T-helper 1 cell (primary cell): ENCODE measurements around the gene SH3D21.

Source experiments
- DNase-seq, 5 donors: peaks; one replicate each; pipeline ENCODE4 v3.0.0-alpha.2; 2012 to 2020

The SH3D21 gene

DNA sequence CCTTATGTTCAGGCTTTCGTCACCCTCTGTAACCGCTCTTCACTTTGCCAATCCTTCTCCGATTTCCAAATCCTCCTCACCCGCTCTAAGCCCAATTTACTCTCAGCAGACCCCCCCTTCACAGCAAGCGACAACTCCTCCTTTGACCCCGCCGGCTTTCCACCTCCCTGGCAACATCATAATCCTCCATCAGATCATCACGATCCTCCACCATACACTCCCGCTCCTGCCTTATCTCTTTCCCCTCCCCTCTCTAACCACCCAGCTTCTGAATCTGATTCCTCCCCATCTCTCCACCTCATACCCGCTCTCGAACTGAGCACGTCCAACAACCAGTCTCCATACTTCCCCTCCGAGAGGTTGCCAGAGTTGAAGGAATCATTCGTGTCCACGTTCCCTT lies 24.8 kb downstream of the SH3D21 start:
- DNase-seq = no peak

DNA sequence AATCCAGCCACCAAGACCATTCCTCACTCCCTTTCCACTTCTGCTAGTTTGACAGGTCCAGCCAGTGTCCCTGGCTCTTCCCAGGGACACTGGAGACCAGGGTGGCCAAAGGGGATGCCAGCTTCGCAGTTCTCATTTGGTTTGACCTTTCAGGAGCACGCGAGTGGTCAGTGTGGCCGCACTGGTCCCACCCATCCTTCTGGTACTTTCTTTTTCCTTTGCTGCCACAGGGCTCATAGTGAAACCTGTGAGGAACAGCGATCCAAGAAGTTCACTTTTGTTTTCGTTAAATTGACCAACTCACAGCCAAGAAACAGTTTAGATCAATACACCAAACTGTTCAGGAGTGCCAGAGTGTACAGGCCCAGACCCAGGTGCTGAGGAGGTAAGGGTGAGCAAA lies 31.7 kb downstream of the SH3D21 start:
- DNase-seq = no peak

DNA sequence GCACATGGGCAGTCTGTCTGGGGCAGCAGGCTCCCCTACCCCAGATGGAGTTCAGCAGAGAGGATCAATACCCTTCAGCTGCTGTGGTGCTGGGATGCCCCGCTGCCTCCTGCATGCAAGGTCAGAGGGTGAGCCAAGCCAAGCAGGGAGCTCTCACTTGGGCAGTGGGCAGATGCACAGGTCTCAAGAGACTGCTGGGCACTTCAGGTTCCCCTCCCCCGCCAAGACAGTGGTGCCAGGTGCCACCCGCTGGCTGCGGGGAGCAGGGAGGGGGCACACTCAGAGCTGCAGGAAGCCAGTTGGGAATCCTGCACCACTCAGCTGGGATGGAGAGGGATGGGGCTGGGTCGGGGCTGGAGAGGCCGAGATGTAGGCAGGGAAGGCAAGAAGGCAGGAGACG lies 33.0 kb downstream of the SH3D21 start:
- no peak for DNase-seq

DNA sequence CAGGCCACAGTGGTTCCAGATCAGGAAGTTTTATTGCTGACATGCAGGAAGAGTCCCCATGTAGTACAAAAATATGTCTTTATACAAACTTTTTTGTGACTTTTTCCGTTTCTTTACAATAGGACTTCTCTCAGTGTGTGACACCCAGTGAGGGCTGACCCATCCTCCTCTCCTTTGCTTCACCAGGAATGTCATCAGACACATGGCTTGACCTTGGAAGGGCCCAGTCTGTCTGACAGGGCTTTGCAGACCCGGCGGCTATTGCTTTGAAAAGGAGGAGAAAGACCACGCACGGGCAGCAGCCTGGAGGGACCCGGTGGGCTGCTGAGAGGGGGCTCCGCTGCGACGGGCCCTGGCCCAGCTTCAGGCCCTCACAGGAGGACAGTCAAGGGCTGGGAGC lies 33.4 kb downstream of the SH3D21 start:
- DNase-seq = no peak

- no peak for DNase-seq
These were observed 35.6 kb downstream of the SH3D21 start for GRCh38 chr1:36341626-36342320.

DNA sequence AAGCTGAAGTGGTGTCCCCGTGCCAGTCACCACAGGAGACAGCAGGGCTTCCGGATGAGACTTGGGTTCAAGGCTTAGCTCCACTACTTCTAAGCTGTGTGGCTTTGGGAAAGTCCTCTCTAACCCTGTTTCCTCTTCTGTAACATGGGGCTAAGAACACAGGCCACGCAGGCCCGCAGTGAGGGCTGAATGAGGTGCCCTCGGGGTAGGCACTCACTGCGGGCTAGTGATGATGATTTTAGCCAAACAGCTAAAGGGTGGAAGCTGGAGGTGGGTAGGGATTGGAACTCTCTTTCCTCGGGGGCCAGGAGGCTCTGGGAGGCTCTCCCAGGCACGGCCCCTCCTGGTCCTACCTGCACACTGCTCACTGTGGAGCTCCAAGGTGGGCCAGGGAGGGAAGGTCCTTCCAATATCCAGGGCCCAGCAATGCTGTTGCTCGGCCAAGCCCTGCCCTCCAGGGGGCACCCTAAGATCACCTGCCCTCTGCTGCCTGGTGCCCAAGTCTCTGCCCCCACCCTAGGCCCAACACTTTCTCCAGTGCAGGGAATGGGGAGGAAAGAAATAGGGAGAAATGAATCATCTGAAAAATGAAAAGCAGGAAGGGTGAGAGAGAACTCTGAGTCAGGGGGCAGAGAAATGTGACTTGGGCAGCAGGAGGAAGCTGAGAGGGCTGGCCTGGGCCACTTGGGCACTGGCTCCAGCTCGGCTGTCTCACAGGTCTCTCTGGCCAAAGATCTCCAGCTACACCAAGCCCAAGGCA lies 36.4 kb downstream of the SH3D21 start:
- DNase-seq = peak in 4 of 5 donors; percentile 40 to 56 (median 49)

DNA sequence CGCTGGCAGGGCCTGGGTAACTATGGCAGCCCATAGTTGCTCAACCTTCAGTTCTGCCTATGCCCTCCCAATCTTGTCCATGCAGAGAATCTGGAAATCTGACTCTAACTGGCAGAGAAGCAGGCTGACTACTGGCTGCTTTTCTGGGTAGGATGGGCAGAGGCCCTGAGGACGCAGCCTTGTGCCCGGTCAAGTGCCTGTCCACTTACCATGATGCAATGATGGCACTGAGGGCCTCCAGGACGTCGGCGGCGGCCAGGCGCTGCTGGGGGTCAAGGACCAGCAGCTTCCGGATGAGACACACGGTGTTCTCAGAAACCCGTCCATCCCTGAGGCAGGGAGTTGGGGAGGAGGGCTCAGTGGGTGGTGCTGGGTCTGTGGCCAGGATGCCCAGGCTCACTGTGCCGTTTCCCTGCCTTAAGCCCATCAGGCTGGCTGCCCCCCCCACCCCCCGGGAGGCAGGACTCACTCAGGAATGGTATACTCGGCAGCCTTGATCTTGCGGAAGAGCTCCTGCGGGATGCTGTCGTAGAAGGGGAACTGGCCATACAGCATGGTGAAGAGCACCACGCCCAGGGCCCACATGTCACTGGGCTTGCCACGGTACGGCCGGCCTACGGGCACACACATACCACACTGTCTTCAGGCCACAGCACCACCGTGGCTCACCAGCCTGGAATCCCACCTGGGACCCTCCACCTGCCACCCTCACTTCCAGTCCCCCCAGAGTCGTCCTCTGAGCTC lies 37.7 kb downstream of the SH3D21 start:
- DNase-seq = no peak

- DNase-seq = no peak
These were observed 38.2 kb downstream of the SH3D21 start for GRCh38 chr1:36344395-36344680.

GRCh38 chr1:36345353-36345752 lies 39.2 kb downstream of the SH3D21 start:
- no peak for DNase-seq

DNA sequence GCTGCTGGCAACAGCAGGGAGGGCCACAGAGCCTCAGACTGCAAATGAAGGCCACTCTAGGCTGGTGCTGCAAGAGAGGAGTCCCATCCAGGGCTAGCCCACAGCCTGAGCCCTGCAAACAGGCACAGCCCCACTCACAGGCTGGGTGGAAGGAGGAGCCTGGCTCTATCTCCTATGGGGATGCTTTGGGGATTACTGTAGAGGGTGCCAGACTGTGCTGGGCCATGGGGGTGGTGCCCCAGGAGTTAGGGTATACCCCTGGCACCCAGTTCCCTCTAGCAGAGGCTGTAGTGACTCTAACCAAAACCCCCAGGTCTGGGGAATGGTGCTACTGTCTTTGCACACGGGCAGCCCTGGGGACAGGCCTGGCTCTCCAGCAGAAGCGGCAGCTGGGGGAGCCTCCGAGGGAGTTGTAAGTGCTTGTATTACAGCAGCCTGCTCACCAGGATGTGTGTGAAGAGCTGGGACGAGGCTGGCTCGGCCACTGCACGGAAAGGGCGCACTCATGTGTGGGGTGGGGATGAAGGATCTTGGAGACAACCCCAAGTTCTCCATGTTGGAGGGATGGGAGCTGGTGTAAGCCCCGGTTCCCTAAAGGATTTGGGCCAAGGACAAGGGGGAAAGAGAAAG lies 40.7 kb downstream of the SH3D21 start:
- DNase-seq = no peak

DNA sequence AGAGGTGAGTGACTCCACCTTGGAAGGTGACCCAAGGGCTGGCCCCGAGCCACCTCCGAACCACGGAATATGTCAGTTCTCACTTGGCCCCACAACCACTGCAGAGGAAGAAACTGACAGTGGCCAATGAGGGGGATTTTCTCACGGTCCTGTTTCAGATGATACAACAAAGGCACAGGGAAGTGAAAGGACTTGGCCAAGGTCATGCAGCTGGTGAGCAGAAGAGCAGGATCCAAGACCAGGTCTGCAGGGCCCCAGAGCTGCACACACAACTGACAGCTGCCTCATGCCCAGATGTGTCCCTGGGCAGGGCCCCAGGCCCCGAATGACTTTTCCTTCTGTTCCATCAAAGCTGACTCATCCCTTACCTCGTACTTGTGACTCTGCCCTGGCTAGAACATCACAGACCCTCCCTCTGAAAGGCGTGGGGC lies 43.1 kb downstream of the SH3D21 start:
- DNase-seq = no peak

- DNase-seq = no peak
These were observed 43.7 kb downstream of the SH3D21 start for GRCh38 chr1:36349839-36350238.

- DNase-seq = peak in 3 of 5 donors; percentile 43 to 63 (median 49)
These were observed 44.6 kb downstream of the SH3D21 start for GRCh38 chr1:36350659-36351226.

DNA sequence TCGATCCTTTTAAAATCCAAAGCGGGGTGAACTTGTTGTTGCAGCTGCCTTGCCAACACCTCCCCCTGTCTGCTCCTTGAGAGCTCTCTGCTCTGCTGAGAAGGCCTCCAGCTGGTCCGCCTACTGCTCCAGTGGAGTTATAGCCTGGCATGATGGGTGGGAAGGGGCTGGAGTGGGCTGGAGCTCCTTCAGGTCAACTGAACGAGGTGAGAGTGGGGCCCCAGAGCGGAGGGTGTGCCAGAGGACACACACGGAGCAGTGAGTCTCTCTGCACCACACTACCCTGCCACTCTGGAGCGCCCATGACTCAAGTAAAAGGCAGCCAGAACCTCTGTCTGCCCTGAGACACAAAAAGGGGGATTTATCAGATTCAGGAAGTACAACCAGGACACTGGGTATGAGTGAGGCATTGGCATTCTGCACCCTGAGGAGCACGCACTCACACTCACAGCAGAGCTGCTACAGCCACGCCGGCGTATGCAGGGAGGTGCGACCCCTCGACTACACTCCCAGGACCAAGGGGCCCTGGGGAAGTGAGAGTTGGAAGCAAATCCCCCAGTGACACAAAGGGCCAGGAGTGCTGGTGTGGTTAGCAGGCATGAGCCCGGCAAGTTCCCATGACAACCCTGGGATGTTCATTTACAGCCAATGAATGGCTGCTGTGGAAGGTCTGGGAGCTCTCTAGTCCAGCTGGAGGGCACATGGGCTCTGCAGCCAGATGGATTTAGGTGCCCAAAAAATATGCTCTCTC lies 45.2 kb downstream of the SH3D21 start:
- no peak for DNase-seq

DNA sequence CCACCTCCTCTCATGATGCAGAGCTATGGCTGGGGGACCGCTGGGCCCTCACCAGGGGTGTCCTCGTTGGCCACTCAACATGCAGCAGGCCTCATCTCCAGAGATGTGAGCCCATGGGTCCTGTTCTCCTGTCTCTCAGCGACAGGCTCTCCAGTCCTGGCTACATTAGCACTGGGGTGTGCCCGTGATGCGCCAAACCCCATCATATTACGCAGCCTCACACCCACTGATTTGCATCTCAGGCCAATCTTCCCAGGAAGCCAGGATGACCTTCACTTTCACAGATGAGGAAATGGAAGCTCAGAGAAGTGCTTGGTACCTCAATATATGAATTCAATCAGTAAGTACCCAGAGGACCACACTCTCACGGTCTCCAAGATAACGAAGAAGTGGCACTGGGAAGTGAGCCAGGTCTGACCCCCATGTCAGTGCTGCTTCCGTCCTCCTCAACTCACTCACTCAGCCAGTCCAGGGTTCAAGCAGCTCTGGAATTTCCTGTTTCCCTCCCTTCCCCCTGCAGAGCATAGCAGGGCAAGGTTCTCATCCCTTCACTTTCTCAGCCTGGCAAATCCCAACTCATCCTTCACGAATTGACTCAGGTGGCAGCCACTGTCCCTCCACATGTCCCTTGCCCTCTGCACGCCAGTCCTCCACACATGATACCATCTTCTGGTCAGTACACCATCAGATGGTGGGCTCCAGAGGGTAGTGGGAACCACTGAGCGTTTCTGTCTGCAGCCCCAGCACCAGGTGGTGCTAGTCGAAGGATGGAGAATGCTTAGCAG lies 46.1 kb downstream of the SH3D21 start:
- DNase-seq = no peak

DNA sequence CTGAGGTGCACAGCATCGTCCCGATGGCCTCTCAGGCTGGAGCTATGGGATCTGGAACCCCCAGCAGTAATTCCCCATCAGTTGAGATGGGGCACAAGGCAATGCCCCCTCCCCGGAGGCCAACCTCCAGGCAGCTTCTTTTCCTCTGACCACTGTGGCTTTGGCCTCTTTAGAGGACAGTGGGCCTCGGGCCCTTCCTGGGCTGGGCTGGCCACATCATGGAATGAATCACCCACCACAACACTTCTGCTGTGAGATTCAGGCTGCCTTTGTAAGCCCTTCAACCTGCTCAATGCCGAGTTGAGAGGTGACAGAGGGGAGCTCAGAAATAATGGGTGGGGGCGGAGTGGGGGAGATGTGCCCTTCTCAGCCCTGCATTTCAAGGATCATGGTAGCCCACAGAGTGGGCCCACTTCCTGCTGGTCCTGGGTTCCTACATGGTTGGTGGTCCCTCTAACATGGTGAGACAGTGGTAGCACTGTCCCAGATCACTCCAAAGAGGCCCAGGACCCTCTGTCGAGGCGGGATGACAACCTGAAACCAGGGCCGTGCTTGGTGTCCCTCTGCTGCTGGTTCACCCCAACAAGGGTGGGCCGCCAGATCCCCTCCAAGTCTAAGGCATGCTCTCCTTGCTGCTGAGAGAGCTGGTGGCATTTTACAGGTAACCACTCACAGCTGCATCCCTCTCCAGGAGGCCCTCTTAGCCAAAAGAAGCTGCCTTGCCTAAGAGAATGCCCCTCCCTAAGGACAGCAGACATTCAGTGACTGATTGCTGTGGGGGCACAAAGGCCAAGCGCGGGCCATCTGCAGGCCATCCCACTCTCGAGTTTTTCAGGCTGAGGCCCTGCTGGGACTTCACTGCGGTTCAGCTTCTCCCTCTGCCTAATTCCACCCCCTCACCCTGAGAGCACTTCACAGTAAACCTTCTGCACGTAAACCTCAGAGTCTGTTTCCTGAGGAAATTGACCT lies 47.0 kb downstream of the SH3D21 start:
- no peak for DNase-seq

GRCh38 chr1:36354486-36354885 lies 48.3 kb downstream of the SH3D21 start:
- DNase-seq = no peak

DNA sequence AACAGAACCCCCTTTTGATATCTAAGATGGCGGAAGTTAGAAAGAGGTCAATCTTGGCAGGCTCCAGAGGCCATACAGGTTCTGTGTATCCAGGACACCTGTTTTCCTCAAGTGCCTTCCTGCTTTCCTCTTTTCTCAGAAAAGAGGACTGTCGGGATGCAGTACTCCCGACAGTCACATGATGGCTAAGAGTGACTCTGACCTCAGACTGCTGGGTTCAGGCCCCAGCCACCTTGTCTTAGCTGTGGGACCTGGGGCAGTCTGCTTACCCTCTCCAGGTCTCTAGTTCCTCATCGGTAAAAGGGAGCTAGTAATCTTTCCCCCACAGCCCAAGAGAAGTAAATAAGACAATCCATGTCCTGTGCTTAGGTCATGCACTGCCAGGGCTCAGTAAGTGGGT lies 49.6 kb downstream of the SH3D21 start:
- no peak for DNase-seq

- DNase-seq = no peak
These were observed 52.4 kb downstream of the SH3D21 start for GRCh38 chr1:36358514-36359084.

DNA sequence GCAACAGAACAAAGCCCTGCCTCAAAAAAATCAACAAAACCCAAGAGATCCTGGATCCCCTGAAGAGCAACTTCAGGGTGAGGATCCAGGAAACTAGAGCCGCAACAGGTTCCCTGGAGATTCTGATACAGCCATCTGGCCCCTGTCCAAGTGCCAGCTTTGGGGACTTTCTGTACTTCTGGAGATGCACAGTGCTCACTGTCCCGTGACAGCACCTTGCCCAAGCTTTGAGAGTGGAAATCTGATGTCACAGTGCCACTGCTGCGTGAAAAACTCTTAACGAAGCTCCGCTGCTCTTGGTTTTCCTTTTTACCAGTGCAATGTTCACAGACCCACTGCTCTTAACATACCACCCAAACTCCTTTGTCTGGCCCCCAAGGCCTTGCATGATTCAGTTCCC lies 53.2 kb downstream of the SH3D21 start:
- DNase-seq = no peak
